ENCODE data around the gene CDC42BPB. TPM values are rescaled to one million over a fixed set of nuclear protein-coding genes. Genes with fewer than 3 reads are reported as not detected.

Gene CDC42BPB
- total and polyA plus RNA-seq, 2 of the 13 experiments (the other 11 are each of a cell fraction or from before 2014, with no cell fraction given): 19.7 to 32.3 TPM

DNA sequence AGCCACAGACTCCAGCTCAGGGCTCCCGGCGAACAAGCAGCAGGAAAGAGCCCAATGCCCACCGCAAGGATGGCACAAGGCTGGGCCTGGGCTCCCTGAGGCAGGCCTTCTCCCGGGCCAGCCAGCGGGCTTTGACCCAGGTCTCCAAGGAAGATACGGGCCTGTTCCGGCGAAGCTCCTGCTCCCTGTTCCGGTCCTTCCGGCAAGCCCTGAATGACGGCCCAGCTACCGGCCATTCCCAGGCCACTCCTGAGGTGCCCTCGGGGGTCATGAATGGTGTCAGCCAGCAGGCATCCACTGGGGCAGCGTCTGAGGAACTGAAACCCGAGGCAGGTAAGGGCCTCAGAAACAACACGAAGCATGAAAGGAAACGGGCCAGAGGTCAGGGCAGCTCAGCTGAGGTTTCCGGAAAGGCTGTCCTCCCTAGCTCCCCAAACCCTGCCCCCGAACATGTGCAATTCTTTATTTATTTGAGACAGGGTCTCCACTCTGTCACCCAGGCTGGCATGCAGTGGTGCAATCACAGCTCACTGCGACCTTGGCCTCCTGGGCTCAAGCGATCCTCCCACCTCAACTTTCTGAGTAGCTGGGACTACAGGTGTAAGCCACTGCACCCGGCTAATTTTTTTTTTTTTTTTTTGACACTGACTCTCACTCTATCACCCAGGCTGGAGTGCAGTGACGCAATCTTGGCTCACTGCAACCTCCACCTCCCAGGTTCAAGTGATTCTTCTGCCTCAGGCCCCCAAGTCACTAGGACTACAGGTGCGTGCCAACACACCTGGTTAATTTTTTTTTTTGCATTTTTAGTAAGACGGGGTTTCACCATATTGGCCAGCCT lies 43.2 kb upstream of the CDC42BPB start (continued):
- TF ChIP-seq PAXIP1 (CRISPR knock-in tag; conservative IDR thresholded peaks at IDR 0.05) (peak; percentile 95), SP2 (CRISPR knock-in tag; IDR thresholded peaks at IDR 0.05) (0 out of 2 replicates have a peak, but pooled peaks have one; percentile 6), ZSCAN29 (CRISPR knock-in tag; conservative IDR thresholded peaks at IDR 0.05) (peak; percentile 87; the same call in 1 of the 2 replicates), TARDBP (CRISPR knock-in tag; IDR thresholded peaks at IDR 0.05) (peak; percentile 59; the same call in 1 of the 2 replicates), RAD51 (IDR thresholded peaks at IDR 0.05; ENCODE audit: borderline replicate concordance) (no peak), ZNF282 (IDR thresholded peaks at IDR 0.05; ENCODE audit: partially characterized antibody) (no peak), ETS1 (CRISPR knock-in tag; IDR thresholded peaks at IDR 0.05) (no peak), ZBTB34 (CRISPR knock-in tag; IDR thresholded peaks at IDR 0.05) (no peak), ZNF562 (CRISPR knock-in tag; IDR thresholded peaks at IDR 0.05; ENCODE audit: borderline replicate concordance) (no peak), SOX6 (IDR thresholded peaks at IDR 0.05) (no peak), SOX6 (CRISPR knock-in tag; IDR thresholded peaks at IDR 0.05) (peak; percentile 89), ZKSCAN8 (CRISPR knock-in tag; IDR thresholded peaks at IDR 0.05; ENCODE audit: borderline replicate concordance) (peak; percentile 47; the same call in 1 of the 2 replicates), TCF12 (IDR thresholded peaks at IDR 0.05) (no peak), TCF12 (CRISPR knock-in tag; IDR thresholded peaks at IDR 0.05) (peak; percentile 78; the same call in 1 of the 2 replicates), ZNF24 (IDR thresholded peaks at IDR 0.05) (no peak), XRCC5 (optimal IDR thresholded peaks at IDR 0.05; ENCODE audit: low read length) (no peak), ZNF292 (CRISPR knock-in tag; IDR thresholded peaks at IDR 0.05; ENCODE audit: borderline replicate concordance, low read depth) (peak; percentile 65; the same call in 1 of the 2 replicates), PHF5A (CRISPR knock-in tag; IDR thresholded peaks at IDR 0.05; ENCODE audit: low read depth, unreplicated experiment) (no peak), AGO2 (optimal IDR thresholded peaks at IDR 0.05; ENCODE audit: low read depth, low read length) (peak; percentile 85), ETV6 (CRISPR knock-in tag; conservative IDR thresholded peaks at IDR 0.05) (peak; percentile 41)
- TF ChIP-seq, protein P1, sequence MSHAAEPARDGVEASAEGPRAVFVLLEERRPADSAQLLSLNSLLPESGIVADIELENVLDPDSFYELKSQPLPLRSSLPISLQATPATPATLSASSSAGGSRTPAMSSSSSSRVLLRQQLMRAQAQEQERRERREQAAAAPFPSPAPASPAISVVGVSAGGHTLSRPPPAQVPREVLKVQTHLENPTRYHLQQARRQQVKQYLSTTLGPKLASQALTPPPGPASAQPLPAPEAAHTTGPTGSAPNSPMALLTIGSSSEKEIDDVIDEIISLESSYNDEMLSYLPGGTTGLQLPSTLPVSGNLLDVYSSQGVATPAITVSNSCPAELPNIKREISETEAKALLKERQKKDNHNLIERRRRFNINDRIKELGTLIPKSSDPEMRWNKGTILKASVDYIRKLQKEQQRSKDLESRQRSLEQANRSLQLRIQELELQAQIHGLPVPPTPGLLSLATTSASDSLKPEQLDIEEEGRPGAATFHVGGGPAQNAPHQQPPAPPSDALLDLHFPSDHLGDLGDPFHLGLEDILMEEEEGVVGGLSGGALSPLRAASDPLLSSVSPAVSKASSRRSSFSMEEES (CRISPR knock-in tag; IDR thresholded peaks at IDR 0.05): peak; percentile 77; the same call in 1 of the 2 replicates
